ENCODE results near the gene TNFAIP1. TPM values are rescaled to one million over a fixed set of nuclear protein-coding genes. Genes with fewer than 3 reads are reported as not detected.

Gene TNFAIP1
- total RNA-seq, 1 experiment from 2014 or later = 34.6 TPM

- no peak overlapping the region for H3K27ac ChIP-seq
- no peak for DNase-seq
Measured at GRCh38 chr17:28345419-28346198, 10.0 kb downstream of the TNFAIP1 start.

GRCh38 chr17:28346199-28346580 is 10.6 kb downstream of the TNFAIP1 start:
- no peaks in the 10 kb centered on the region for H3K27me3 ChIP-seq
- H3K9me3 ChIP-seq (replicated peaks) = no peaks in the 10 kb centered on the region
- no peak overlapping the region for H3K4me3 ChIP-seq
- no peak for DNase-seq
- no peaks in the 10 kb centered on the region for H3K4me1 ChIP-seq
- H3K27ac ChIP-seq = no peak overlapping the region
- H3K36me3 ChIP-seq = peaks cover 74% of the 10 kb centered on the region

More at GRCh38 chr17:28345419-28346198, 10.0 kb downstream of the TNFAIP1 start:
- Histone ChIP-seq H3K9me3 (replicated peaks) (no peaks in the 10 kb centered on the region), H3K36me3 (peaks cover 74% of the 10 kb centered on the region), H3K4me3 (no peak overlapping the region), H3K4me1 (no peaks in the 10 kb centered on the region), H3K27me3 (no peaks in the 10 kb centered on the region)

- Histone ChIP-seq H3K27me3 (no peaks in the 10 kb centered on the region), H3K36me3 (peaks cover 75% of the 10 kb centered on the region), H3K4me1 (no peaks in the 10 kb centered on the region), H3K27ac (no peak overlapping the region), H3K9me3 (replicated peaks) (no peaks in the 10 kb centered on the region), H3K4me3 (no peak overlapping the region)
- peak in 1 of 2 experiments; percentile 36 for DNase-seq
Measured at GRCh38 chr17:28346746-28347246, 11.2 kb downstream of the TNFAIP1 start.

- H3K27me3 ChIP-seq = no peaks in the 10 kb centered on the region
- no peaks in the 10 kb centered on the region for H3K4me1 ChIP-seq
- no peak overlapping the region for H3K27ac ChIP-seq
- DNase-seq = no peak
- H3K4me3 ChIP-seq = no peak overlapping the region
- no peaks in the 10 kb centered on the region for H3K9me3 ChIP-seq (replicated peaks)
- peaks cover 73% of the 10 kb centered on the region for H3K36me3 ChIP-seq
Measured at GRCh38 chr17:28347261-28347891, 11.8 kb downstream of the TNFAIP1 start.

- Histone ChIP-seq H3K4me1 (no peaks in the 10 kb centered on the region), H3K4me3 (no peak overlapping the region), H3K36me3 (peaks cover 74% of the 10 kb centered on the region), H3K27ac (no peak overlapping the region), H3K27me3 (no peaks in the 10 kb centered on the region), H3K9me3 (replicated peaks) (no peaks in the 10 kb centered on the region)
- no peak for DNase-seq
Measured at GRCh38 chr17:28348979-28349378, 13.4 kb downstream of the TNFAIP1 start.

- no peak for DNase-seq
- H3K4me1 ChIP-seq = no peaks in the 10 kb centered on the region
- H3K27me3 ChIP-seq = no peaks in the 10 kb centered on the region
- H3K4me3 ChIP-seq = no peak overlapping the region
- H3K27ac ChIP-seq = no peak overlapping the region
- no peaks in the 10 kb centered on the region for H3K9me3 ChIP-seq (replicated peaks)
- H3K36me3 ChIP-seq = peaks cover 79% of the 10 kb centered on the region
Measured at GRCh38 chr17:28350271-28350670, 14.7 kb downstream of the TNFAIP1 start.

- H3K4me3 ChIP-seq = peak within 1 kb of the TSS; percentile 93
- H3K9me3 ChIP-seq (replicated peaks) = no peaks in the 10 kb centered on the region
- peaks cover 39% of the 10 kb centered on the region for H3K36me3 ChIP-seq
- peak within 1 kb of the TSS; percentile 71 for H3K27ac ChIP-seq
- H3K4me1 ChIP-seq = peaks cover 6% of the 10 kb centered on the region; the same call in 1 of the 2 replicates
- DNase-seq = peak; percentile 97
- no peaks in the 10 kb centered on the region for H3K27me3 ChIP-seq
Measured at GRCh38 chr17:28357061-28357900, 21.7 kb downstream of the TNFAIP1 start, which contains the start of gene POLDIP2. TSS of gene POLDIP2 (minus strand) at chr17:28357527. CDS start at chr17:28357448, 79 bp downstream.

GRCh38 chr17:28357901-28358197 is 22.3 kb downstream of the TNFAIP1 start:
- Histone ChIP-seq H3K27ac (peak overlapping the region; percentile 71), H3K4me3 (peak overlapping the region; percentile 93), H3K4me1 (peaks cover 6% of the 10 kb centered on the region; the same call in 1 of the 2 replicates), H3K9me3 (replicated peaks) (no peaks in the 10 kb centered on the region), H3K36me3 (peaks cover 34% of the 10 kb centered on the region), H3K27me3 (no peaks in the 10 kb centered on the region)
- DNase-seq = no peak

- Histone ChIP-seq H3K27me3 (no peaks in the 10 kb centered on the region), H3K9me3 (replicated peaks) (no peaks in the 10 kb centered on the region), H3K27ac (no peak overlapping the region), H3K4me3 (no peak overlapping the region), H3K4me1 (no peaks in the 10 kb centered on the region), H3K36me3 (peaks cover 18% of the 10 kb centered on the region)
- DNase-seq = no peak
Measured at GRCh38 chr17:28363186-28363585, 27.6 kb downstream of the TNFAIP1 start.

GRCh38 chr17:28363776-28364650 is 28.5 kb downstream of the TNFAIP1 start:
- H3K4me1 ChIP-seq = no peaks in the 10 kb centered on the region
- H3K27me3 ChIP-seq = no peaks in the 10 kb centered on the region
- H3K27ac ChIP-seq = no peak overlapping the region
- peaks cover 18% of the 10 kb centered on the region for H3K36me3 ChIP-seq
- no peaks in the 10 kb centered on the region for H3K9me3 ChIP-seq (replicated peaks)
- H3K4me3 ChIP-seq = no peak overlapping the region
- DNase-seq = no peak

GRCh38 chr17:28364665-28365363 is 29.3 kb downstream of the TNFAIP1 start, which contains the start of gene SEBOX:
TSS of gene SEBOX (minus strand) at chr17:28365199. CDS start at chr17:28365151, 48 bp downstream.
- peaks cover 14% of the 10 kb centered on the region for H3K36me3 ChIP-seq
- no peaks in the 10 kb centered on the region for H3K27me3 ChIP-seq
- no peak within 1 kb of the TSS for H3K27ac ChIP-seq
- no peaks in the 10 kb centered on the region for H3K9me3 ChIP-seq (replicated peaks)
- H3K4me1 ChIP-seq = no peaks in the 10 kb centered on the region
- DNase-seq = no peak
- no peak within 1 kb of the TSS for H3K4me3 ChIP-seq

GRCh38 chr17:28365487-28365886 is 29.9 kb downstream of the TNFAIP1 start:
- Histone ChIP-seq H3K9me3 (replicated peaks) (no peaks in the 10 kb centered on the region), H3K27me3 (no peaks in the 10 kb centered on the region), H3K4me3 (no peak overlapping the region), H3K36me3 (peaks cover 8% of the 10 kb centered on the region), H3K27ac (no peak overlapping the region), H3K4me1 (peaks cover 6% of the 10 kb centered on the region)
- no peak for DNase-seq

GRCh38 chr17:28366605-28367004 is 31.0 kb downstream of the TNFAIP1 start:
- H3K4me3 ChIP-seq = no peak overlapping the region
- no peaks in the 10 kb centered on the region; the same call in 1 of the 2 replicates for H3K36me3 ChIP-seq
- DNase-seq = no peak
- peaks cover 12% of the 10 kb centered on the region for H3K4me1 ChIP-seq
- H3K27ac ChIP-seq = no peak overlapping the region
- no peaks in the 10 kb centered on the region for H3K27me3 ChIP-seq
- H3K9me3 ChIP-seq (replicated peaks) = no peaks in the 10 kb centered on the region

Measured in SJCRH30 (cell line).